RKO (cell line): ENCODE measurements around the gene GPN2.
"Not testable (repeated sequence)": the region's sequence is repeated elsewhere in the genome, so short reads cannot be mapped to it uniquely, and the experiment has no call there.

Experiments used
- DNase-seq: peaks from one replicate; pipeline ENCODE4 v3.0.0-alpha.2; 2016; ENCODE audit warnings: low spot score

The GPN2 gene

GRCh38 chr1:26900815-26901511 lies 10.9 kb upstream of the GPN2 start:
- no peak for DNase-seq

- peak; percentile 91 for DNase-seq
Observed at GRCh38 chr1:26900001-26900814, 10.1 kb upstream of the GPN2 start, which contains the start of gene GPATCH3. TSS of gene GPATCH3 (minus strand) at chr1:26900467. CDS start at chr1:26900442, 25 bp downstream.

DNA sequence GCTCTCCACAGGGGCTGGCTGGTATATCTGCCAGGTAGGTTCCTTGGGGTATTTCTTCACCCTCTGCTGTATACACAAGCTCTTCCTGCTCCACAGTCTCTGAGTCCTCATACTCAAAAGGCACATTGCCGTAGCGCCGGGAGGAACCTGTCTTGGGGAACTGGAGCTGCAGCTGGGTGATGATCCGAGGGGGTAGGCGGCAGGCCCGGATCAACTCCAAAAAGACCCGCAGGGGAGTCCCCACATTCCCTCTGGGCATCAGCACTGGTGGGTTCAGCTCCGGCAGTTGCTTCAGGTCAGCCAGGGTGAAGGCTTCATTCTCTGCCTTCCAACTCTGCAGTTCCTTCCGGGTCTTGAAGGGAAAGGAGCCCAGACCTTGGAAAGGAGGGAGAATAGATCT lies 7.3 kb upstream of the GPN2 start:
- DNase-seq = no peak

- no peak for DNase-seq
Observed at GRCh38 chr1:26894263-26894662, 4.2 kb upstream of the GPN2 start.

DNA sequence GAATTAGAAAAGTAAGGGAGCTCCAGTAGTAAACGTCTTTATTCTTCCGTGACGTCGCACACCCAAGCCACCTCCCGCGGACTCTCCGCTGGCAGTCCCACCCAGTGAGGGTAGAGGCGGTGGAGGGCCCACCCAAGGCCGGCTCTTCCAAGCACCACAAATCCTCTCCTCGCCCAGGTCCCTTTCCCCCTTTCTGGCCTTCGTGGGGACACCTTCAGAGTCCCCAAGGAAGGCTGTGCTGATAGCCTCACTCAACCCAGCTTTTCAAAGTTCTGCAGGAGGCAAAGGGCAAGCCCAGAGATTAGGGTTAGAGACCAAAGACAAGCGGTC lies 349 bp upstream of the GPN2 start:
- no peak for DNase-seq

DNA sequence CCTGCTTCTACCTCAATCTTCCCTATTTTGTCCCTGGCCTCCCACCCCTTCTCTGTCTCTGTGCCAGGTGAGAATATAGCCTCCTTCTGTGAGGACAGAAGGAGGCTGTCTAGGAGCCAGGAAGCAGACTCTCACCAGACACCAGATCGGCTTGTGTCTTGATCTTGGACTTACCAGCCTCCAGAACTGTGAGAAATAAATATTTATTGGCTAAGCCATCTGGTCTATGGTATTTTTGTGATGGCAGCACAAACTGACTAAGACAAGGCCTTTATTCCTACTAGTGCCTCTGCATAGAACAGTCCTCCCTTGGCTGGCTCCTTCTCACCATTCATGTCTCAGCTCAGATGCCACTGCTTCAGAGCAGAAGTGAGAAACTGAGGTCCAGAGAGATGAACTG lies 1.9 kb downstream of the GPN2 start:
- DNase-seq = no peak

- DNase-seq = peak; percentile 74
Observed at GRCh38 chr1:26887125-26887524, 3.0 kb downstream of the GPN2 start.

DNA sequence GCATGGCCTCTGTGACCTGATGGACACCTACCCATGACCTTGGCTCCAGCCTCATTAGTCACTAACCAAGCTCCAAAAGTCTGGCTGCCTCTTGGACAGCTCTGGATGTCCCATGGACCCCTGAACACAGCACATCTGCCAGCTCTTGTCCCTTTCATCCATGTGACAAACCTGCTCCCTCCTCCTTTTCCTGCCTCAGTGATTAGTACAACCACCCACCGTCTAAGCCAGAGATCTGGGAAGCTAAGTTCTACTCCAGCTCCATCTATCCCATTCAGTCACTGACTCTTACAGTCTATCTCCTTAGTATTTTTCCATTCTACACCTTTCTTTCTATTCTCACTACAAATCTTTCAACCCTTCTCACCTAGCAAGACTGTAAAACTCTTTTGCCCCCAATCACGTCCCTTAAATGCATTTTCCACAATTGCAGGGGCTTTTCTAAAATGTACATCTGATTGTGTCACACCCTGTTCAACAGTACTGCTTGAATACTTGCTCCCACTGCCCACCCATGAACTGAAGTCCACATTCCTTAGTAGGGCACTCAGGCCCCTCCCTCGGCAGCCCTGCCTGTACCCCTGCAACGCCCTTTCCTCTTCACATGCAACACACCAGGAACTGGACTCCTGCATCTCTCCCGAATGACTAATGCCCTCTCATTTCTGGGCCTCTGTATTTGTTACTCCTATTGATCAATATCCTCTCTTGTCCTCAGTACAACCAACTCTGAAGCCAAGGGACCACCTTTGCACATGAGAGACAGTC lies 7.2 kb downstream of the GPN2 start:
- DNase-seq = no peak

GRCh38 chr1:26881611-26882010 lies 8.5 kb downstream of the GPN2 start:
- not testable (repeated sequence) for DNase-seq

DNA sequence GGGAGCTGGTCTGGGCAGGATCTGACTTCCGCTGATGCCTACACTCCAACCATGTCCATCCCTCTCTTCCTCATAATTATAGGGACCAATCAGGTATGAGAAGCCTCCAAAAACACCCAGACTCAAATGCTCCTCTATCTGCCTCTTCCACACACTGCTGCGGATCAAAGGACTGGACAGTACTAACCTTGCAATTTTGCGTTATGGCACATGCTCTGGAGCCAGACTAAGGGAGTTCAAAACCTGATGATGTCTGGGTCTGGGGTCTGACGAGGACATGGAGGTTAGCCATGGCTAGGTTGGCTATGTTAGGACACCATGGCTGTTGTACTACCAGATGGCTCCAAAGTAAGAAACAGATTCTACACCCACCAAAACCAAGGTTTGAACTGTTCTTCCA lies 10.3 kb downstream of the GPN2 start:
- no peak for DNase-seq

DNA sequence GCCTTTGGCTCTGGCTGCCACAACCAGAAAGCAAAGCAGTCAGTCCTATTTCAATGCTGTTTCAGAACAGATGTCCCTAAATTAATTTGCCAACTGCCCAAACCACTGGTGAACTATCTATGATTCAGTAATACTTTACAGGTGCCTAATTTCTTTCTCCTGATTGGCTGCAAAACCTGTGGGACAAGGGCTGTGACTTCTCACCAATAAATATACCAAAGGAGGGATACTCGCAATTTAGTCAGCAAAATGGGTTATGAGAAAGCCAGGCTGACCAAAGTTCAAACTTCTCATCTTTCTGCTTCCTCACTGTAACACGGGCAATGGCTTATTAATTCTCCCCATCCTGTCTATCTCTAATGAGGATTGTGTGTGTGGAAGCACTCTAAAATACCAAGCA lies 12.8 kb downstream of the GPN2 start:
- no peak for DNase-seq

DNA sequence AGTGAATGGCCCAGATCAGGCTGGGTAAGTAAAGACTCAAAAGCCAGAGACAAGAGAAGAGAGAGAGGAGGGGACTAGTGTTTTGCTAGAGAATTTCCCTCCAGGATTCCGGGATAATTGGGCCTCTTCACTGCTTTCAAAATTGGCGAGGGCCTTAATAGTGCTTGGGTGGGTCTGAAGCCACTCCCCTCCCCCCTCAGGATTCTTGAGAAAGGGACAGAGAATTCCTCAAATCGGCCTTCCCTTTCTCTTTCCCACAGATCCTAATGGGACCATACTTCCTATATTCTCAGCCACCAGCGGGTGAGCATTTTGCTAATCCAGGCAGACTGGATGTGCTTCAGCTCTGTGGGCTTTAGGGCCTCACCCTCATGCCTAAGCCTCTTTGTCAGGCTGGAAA lies 15.2 kb downstream of the GPN2 start:
- no peak for DNase-seq

DNA sequence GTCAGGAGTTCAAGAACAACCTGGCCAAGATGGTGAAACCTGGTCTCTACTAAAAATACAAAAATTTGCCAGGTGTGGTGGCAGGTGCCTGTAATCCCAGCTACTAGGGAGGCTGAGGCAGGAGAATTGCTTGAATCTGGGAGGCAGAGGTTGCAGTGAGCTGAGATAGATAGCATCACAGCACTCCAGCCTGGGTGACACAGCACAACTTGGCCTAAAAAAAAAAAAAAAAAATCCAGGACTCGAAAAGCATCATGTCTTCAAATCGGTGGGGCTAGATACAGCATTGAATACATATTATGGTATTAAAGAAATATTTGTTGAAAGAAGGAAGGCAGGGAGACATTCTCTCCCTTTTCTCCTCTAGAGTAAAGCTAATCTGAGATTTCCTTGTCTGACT lies 17.0 kb downstream of the GPN2 start:
- DNase-seq = not testable (repeated sequence)

DNA sequence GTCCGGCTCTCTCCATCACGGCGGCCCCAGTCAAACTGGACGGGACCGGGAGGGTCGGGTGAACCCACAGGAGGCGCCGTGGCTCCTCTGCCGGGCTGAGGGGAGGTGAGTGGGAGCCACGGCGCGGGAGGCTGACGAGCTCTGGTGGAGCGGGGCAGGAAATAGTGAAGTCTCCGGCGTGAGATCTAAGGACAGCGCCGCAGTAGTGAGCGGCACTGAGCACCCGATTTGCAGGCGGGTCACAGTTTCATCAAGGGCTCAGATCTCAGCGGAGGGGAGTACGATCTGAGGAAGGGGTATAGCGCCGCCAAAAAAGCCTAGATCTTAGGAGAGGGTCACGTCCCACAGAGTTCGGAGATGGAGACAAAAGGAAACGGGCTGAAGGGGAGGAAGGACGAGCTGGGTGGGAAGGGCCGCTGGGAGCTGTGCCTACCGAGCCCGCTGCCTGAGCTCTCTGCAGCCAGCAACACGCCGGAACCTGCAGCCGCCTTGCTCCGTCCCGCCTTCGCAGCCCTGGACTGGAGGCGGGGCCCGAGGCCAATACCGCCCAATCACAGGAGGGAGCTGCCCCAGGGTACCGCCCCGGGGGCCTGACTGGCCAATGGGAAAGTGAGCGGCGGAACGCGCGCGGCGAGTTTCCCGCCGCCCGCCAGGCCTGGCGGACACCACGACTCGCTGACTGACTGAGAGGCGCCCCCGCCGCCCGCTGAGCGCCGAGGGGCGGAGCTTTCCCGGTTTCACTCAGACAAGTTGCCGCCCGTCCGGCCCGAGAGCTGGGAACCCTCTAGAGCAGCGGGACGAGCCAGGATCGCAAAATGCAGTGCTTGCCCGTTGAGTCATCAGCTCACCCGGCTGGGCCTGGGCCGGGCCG lies 25.2 kb downstream of the GPN2 start:
- peak; percentile 99 for DNase-seq

- DNase-seq = no peak
Observed at GRCh38 chr1:26863685-26864077, 26.4 kb downstream of the GPN2 start.

GRCh38 chr1:26862781-26863684 lies 27.1 kb downstream of the GPN2 start, which contains the start of gene SFN:
TSS of gene SFN (plus strand) at chr1:26863149. CDS start at chr1:26863213, 64 bp downstream.
- DNase-seq = peak; percentile 92

GRCh38 chr1:26861889-26862378 lies 28.1 kb downstream of the GPN2 start:
- DNase-seq = no peak

- DNase-seq = peak; percentile 62
Observed at GRCh38 chr1:26861286-26861701, 28.8 kb downstream of the GPN2 start.

GRCh38 chr1:26858891-26859640 lies 31.0 kb downstream of the GPN2 start:
- DNase-seq = no peak

DNA sequence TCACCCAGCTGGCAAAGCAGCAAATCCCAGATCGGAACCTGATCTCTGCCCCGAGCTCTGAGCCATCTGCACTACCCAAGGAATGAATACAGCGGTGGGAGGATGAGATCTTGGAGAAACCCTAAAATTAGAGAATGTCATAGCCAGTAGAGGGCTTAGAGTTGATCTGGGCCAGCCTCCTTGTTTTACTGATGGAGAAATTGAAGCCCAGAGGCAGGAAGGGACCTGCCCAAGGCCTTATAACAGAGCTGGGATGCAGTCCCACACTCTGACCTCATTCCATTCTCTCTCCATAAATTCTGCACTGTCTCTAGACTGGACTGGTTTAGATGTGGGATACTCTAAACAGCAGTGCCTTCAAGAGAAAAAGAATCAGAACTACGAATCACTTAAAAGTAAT lies 31.9 kb downstream of the GPN2 start:
- DNase-seq = no peak
